WTC11 (cell line): ENCODE measurements around the gene UNKL.

Experiments
- CREM ChIP-seq: sonication (generic); formaldehyde crosslinking; IDR thresholded peaks from 2 replicates; pipeline ENCODE4 v1.8.1; 2022; ENCODE audit warnings: mild to moderate bottlenecking, missing genetic modification reagents, moderate library complexity
- GABPB1 ChIP-seq: sonication (generic); formaldehyde crosslinking; IDR thresholded peaks from 2 replicates; pipeline ENCODE4 v1.8.1; 2023; ENCODE audit warnings: mild to moderate bottlenecking, missing genetic modification reagents
- KAT7 ChIP-seq: sonication (generic); formaldehyde crosslinking; IDR thresholded peaks from 2 replicates; pipeline ENCODE4 v1.8.1; 2023; ENCODE audit warnings: missing genetic modification reagents, mild to moderate bottlenecking, borderline replicate concordance
- NR2C2 ChIP-seq: sonication (generic); formaldehyde crosslinking; IDR thresholded peaks from 2 replicates; pipeline ENCODE4 v1.8.0; 2022; ENCODE audit warnings: mild to moderate bottlenecking, missing genetic modification reagents
- SP1 ChIP-seq: sonication (generic); formaldehyde crosslinking; conservative IDR thresholded peaks from 2 replicates; pipeline ENCODE4 v1.8.1; 2022; ENCODE audit warnings: missing genetic modification reagents
- ZBTB21 ChIP-seq: sonication (generic); formaldehyde crosslinking; IDR thresholded peaks from 2 replicates; pipeline ENCODE4 v1.8.1; 2023; ENCODE audit warnings: mild to moderate bottlenecking, missing genetic modification reagents, borderline replicate concordance
- ZNF263 ChIP-seq: sonication (generic); formaldehyde crosslinking; IDR thresholded peaks from 2 replicates; pipeline ENCODE4 v1.8.1; 2022; ENCODE audit warnings: low read depth, mild to moderate bottlenecking, moderate library complexity, missing genetic modification reagents
- TF ChIP-seq, protein P1 (sequence below): fragments of 200-600 bp; IDR thresholded peaks from 2 replicates; pipeline ENCODE4 v1.8.0; 2022; ENCODE audit warnings: antibody characterized with exemption
- TF ChIP-seq, protein P2 (sequence below): sonication (generic); formaldehyde crosslinking; IDR thresholded peaks from 2 replicates; pipeline ENCODE4 v1.8.1; 2022; ENCODE audit warnings: low read depth, mild to moderate bottlenecking, moderate library complexity, missing genetic modification reagents, borderline replicate concordance
- TF ChIP-seq, protein P3 (sequence below): fragments of 250-450 bp; sonication (Bioruptor Pico); IDR thresholded peaks from 2 replicates; pipeline ENCODE4 v2.1.2; 2022; ENCODE audit warnings: mild to moderate bottlenecking, moderate library complexity
- TF ChIP-seq, protein P4 (sequence below): sonication (generic); formaldehyde crosslinking; IDR thresholded peaks from 2 replicates; pipeline ENCODE4 v1.8.1; 2023; ENCODE audit warnings: mild to moderate bottlenecking, missing genetic modification reagents
- TF ChIP-seq, protein P5 (sequence below): sonication (generic); formaldehyde crosslinking; IDR thresholded peaks from 2 replicates; pipeline ENCODE4 v1.8.1; 2023; ENCODE audit warnings: mild to moderate bottlenecking, missing genetic modification reagents, moderate library complexity

DNA sequence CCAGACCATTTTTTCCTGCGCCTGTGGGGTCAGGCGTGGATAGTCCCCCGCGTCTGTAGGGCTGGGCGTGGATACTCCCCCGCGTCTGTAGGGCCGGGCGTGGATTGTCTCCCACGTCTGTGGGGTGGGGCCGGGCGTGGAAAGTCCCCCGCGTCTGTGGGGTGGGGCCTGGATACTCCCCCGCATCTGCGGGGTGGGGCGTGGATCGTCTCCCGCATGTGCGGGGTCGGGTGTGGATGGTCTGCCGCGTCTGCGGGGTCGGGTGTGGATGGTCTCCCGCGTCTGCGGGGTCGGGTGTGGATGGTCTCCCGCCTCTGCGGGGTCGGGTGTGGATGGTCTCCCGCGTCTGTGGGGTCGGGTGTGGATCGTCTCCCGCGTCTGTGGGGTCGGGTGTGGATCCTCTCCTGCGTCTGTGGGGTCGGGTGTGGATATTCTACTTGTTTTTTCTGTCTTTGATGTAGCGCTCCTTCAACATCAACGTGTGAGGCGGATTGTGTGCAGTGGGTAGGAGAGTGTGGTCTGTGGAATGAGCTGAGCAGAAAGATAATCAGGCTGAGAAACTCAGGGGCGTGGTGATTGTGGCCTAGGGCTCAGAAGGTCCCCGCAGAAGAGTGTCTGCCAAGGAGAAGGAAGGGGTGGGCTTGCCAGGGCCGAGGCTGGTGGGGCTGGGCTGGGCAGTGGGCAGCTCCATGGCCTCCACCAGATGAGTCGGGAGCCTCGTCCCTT lies 59.5 kb downstream of the UNKL start:
- TF ChIP-seq, protein P1, sequence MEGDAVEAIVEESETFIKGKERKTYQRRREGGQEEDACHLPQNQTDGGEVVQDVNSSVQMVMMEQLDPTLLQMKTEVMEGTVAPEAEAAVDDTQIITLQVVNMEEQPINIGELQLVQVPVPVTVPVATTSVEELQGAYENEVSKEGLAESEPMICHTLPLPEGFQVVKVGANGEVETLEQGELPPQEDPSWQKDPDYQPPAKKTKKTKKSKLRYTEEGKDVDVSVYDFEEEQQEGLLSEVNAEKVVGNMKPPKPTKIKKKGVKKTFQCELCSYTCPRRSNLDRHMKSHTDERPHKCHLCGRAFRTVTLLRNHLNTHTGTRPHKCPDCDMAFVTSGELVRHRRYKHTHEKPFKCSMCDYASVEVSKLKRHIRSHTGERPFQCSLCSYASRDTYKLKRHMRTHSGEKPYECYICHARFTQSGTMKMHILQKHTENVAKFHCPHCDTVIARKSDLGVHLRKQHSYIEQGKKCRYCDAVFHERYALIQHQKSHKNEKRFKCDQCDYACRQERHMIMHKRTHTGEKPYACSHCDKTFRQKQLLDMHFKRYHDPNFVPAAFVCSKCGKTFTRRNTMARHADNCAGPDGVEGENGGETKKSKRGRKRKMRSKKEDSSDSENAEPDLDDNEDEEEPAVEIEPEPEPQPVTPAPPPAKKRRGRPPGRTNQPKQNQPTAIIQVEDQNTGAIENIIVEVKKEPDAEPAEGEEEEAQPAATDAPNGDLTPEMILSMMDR = no peak
- no peak for TF ChIP-seq SP1
- TF ChIP-seq CREM = no peak
- TF ChIP-seq, protein P2, sequence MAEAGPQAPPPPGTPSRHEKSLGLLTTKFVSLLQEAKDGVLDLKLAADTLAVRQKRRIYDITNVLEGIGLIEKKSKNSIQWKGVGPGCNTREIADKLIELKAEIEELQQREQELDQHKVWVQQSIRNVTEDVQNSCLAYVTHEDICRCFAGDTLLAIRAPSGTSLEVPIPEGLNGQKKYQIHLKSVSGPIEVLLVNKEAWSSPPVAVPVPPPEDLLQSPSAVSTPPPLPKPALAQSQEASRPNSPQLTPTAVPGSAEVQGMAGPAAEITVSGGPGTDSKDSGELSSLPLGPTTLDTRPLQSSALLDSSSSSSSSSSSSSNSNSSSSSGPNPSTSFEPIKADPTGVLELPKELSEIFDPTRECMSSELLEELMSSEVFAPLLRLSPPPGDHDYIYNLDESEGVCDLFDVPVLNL (CRISPR knock-in tag) = no peak
- no peak for TF ChIP-seq NR2C2
- TF ChIP-seq ZNF263 (CRISPR knock-in tag) = no peak
- TF ChIP-seq KAT7 (CRISPR knock-in tag) = no peak
- TF ChIP-seq, protein P3, sequence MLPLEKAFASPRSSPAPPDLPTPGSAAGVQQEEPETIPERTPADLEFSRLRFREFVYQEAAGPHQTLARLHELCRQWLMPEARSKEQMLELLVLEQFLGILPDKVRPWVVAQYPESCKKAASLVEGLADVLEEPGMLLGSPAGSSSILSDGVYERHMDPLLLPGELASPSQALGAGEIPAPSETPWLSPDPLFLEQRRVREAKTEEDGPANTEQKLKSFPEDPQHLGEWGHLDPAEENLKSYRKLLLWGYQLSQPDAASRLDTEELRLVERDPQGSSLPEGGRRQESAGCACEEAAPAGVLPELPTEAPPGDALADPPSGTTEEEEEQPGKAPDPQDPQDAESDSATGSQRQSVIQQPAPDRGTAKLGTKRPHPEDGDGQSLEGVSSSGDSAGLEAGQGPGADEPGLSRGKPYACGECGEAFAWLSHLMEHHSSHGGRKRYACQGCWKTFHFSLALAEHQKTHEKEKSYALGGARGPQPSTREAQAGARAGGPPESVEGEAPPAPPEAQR (CRISPR knock-in tag) = no peak
- no peak for TF ChIP-seq ZBTB21 (CRISPR knock-in tag)
- TF ChIP-seq, protein P4, sequence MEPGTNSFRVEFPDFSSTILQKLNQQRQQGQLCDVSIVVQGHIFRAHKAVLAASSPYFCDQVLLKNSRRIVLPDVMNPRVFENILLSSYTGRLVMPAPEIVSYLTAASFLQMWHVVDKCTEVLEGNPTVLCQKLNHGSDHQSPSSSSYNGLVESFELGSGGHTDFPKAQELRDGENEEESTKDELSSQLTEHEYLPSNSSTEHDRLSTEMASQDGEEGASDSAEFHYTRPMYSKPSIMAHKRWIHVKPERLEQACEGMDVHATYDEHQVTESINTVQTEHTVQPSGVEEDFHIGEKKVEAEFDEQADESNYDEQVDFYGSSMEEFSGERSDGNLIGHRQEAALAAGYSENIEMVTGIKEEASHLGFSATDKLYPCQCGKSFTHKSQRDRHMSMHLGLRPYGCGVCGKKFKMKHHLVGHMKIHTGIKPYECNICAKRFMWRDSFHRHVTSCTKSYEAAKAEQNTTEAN (CRISPR knock-in tag) = no peak
- no peak for TF ChIP-seq GABPB1
- TF ChIP-seq, protein P5, sequence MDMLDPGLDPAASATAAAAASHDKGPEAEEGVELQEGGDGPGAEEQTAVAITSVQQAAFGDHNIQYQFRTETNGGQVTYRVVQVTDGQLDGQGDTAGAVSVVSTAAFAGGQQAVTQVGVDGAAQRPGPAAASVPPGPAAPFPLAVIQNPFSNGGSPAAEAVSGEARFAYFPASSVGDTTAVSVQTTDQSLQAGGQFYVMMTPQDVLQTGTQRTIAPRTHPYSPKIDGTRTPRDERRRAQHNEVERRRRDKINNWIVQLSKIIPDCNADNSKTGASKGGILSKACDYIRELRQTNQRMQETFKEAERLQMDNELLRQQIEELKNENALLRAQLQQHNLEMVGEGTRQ (CRISPR knock-in tag) = no peak
